GM10266 (cell line): ENCODE measurements around the gene AOC2.

Experiments
- DNase-seq: peaks from one replicate; pipeline ENCODE4 v3.0.0; 2012; ENCODE audit errors: extremely low spot score
- TF ChIP-seq, protein P1 (sequence below): IDR thresholded peaks from 2 replicates; pipeline ENCODE4 v1.5.1; 2012; ENCODE audit warnings: mild to moderate bottlenecking, low read depth; ENCODE audit not compliant: control insufficient read depth, insufficient read depth; ENCODE audit errors: missing control alignments

Gene AOC2

DNA sequence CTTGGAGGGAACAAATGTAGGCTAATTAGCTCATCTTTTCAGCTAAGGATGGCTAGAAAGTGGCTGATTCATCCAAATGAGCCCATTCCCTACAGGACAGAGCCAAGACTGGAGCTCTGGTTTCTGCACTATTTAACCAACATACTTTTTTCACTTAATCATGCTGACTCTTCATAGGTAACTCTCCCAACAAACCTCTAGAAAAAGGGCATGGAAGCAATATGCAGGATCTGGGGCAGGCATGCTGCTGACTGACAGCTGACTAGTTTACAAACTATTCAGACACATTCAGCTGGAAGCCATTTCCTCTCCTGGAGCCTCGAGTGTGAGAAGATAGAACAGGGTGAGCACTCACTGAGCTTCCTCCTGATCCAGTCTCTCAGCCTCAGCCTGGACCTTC, 26.5 kb upstream of the AOC2 start:
- no peak for DNase-seq
- TF ChIP-seq, protein P1, sequence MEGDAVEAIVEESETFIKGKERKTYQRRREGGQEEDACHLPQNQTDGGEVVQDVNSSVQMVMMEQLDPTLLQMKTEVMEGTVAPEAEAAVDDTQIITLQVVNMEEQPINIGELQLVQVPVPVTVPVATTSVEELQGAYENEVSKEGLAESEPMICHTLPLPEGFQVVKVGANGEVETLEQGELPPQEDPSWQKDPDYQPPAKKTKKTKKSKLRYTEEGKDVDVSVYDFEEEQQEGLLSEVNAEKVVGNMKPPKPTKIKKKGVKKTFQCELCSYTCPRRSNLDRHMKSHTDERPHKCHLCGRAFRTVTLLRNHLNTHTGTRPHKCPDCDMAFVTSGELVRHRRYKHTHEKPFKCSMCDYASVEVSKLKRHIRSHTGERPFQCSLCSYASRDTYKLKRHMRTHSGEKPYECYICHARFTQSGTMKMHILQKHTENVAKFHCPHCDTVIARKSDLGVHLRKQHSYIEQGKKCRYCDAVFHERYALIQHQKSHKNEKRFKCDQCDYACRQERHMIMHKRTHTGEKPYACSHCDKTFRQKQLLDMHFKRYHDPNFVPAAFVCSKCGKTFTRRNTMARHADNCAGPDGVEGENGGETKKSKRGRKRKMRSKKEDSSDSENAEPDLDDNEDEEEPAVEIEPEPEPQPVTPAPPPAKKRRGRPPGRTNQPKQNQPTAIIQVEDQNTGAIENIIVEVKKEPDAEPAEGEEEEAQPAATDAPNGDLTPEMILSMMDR = no peak

DNA sequence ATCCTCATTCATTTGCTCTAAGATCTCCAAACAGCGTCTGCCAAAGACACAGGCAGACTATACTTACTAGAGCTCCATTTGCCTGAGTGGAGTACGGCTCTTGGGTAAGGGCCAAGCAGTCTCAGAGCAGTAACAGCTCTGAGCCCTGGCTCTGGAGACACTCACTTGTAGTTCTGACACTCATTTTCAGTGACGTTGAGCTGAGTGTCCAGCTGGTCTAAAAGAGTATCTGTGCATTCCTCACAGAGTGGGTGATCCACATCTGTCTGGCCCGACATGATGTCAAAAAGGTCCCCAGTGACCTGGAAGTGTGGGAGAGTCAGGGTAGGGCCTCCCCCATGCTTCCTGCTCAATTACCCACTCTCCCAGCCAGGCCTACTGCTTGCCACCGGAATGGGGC, 26.0 kb upstream of the AOC2 start:
- TF ChIP-seq, protein P1 = no peak
- DNase-seq = no peak

DNA sequence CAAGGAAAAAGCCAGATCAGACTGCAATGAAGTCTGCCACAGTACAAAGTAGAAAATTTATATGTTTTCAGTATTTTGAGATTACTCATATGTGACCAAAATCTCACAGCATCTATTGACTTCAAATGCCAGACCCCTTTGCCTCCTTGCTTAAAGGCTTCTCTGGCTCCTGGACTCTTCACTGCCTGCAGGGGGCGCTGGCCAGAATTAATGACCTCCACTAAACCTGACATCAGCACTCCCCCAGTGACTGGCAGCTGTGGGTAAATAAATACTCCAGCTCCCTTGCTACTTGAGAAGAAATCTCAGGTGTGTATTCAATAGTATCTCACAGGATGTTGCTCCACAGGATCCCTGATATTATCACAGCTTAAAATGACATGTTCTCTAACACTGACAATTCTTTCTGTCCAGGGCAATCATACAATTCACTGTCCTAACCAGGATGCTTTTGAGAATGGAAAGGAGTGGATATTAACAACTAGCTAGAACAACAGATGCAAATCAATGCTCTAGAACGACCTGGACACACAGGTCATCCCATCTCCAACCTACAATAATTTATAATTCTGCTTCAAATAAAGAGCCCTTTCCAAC, 24.3 kb upstream of the AOC2 start:
- DNase-seq = peak; percentile 53
- TF ChIP-seq, protein P1 = peak; percentile 77

DNA sequence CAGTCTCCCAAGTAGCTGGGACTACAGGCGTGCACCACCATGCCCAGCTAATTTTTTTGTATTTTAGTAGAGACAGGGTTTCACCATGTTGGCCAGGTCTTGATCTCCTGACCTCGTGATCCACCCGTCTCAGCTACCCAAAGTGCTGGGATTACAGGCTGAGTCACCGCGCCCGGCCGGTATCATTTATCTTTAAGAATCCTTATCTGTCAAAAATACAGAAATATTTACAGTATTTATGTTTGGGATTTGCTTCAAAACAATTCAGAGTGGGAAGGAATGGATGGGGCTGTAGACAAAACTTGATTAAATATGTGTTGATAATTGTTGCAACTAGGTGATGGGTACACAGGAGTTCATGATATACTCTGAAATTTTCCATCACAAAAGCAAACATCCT, 23.2 kb upstream of the AOC2 start:
- TF ChIP-seq, protein P1 = no peak
- no peak for DNase-seq

DNA sequence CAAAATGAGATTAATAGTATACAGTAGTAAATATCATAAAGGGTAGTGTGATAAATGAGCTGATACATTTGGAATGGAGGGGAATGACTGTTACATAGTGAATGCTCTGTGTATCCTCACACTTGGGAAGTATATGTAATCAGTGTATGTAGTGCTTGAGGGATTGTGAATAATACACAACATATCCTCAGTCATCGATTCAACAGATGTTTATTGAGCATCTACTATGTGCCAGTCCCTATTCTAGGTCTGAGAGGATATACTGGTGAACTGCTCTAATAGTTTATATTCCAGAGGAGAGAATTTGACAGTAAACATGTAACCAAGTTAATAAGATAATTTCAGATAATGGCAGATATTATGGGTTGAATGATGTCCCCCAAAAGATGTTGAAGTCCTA, 16.9 kb upstream of the AOC2 start:
- TF ChIP-seq, protein P1 = no peak
- no peak for DNase-seq

DNA sequence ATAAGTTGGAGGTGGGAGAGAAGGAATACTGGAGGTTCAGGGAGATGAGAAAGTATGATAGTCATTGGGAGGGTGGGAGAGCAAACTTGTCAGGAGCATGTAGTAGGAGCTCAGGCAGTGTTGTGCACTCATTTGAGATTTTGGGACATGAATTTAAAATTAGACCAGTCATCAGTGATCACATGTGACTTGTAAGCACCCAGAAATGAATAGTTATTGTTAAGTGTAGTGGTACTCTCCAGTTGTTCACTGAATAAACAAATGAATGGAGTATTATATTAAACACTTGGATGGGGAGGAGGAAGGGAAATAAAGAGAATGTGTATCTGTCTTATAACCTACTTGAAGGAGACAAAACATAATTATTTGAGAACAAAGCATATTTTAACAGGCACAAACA, 13.4 kb upstream of the AOC2 start:
- TF ChIP-seq, protein P1 = no peak
- no peak for DNase-seq

DNA sequence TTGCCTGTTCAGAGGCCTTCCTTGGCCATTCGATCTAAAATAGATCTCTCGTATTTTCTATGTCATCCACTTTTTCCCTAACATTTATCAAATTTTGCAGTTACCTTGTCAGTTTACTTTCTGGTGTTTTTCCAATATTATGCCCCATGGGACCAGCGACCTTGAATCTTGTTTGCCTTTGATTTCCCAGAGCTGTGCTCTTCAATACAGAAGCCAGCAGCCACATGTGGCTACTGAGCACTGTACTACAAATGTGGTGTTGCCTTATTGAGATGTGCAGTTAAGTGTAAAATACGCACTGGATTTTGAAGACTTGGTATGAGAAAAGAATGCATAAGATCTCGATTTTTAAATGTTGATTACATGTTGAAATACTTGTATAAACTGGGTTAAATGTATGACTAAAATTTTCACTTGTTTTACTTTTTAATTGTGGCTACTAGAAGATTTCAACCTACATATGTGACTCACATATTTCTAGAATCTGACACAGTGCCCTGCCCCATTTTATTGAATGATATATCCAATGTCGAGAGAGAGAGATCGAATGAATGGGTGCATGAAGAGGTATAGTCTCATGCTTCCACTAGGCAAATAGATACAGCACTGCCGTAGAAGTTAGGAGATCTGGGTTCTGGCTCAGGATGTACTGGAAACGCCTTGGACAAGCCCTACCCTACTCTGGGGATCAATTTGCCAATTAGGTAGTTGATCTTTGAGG, 12.0 kb upstream of the AOC2 start:
- TF ChIP-seq, protein P1 = no peak
- no peak for DNase-seq
